Keratinocyte (primary cell): ENCODE results near the gene PHACTR1. TPM values are rescaled to one million over a fixed set of nuclear protein-coding genes. Genes with fewer than 3 reads are reported as not detected.

Experiments
- DNase-seq: peaks from one replicate; pipeline ENCODE4 v3.0.0-alpha.2; 2011; ENCODE audit warnings: low read depth, missing footprints, low spot score
- FAIRE-seq: peaks from 2 replicates; lab custom pipeline; 2011; peaks lifted over from hg19 to GRCh38; lab: Jason Lieb, UNC
- H2AFZ ChIP-seq: 2 replicates; pipeline ENCODE4 v1.6.0; 2012; ENCODE audit warnings: low read length, control low read depth, inconsistent platforms; ENCODE audit not compliant: control insufficient read depth
- H3K27ac ChIP-seq: 2 replicates; pipeline ENCODE4 v1.5.1; 2011; ENCODE audit warnings: low read length; ENCODE audit not compliant: control insufficient read depth, insufficient read depth
- H3K27me3 ChIP-seq: 3 replicates; pipeline ENCODE4 v1.6.0; 2011; ENCODE audit warnings: low read length; ENCODE audit not compliant: control insufficient read depth, insufficient read depth; ENCODE audit errors: extremely low read depth
- H3K36me3 ChIP-seq, 2 experiments: 2 replicates in 1 of 2; 3 replicates in 1 of 2; pipeline ENCODE4 v1.5.1; 2011; ENCODE audit warnings: low read length in 2 of 2, mild to moderate bottlenecking in 1 of 2; ENCODE audit not compliant: control insufficient read depth in 2 of 2, insufficient read depth in 2 of 2; ENCODE audit errors: extremely low read depth in 1 of 2
- H3K4me1 ChIP-seq: 3 replicates; pipeline ENCODE4 v1.5.1; 2011; ENCODE audit warnings: low read length; ENCODE audit not compliant: control insufficient read depth, insufficient read depth; ENCODE audit errors: extremely low read depth
- H3K4me2 ChIP-seq: 3 replicates; pipeline ENCODE4 v1.6.0; 2011; ENCODE audit warnings: low read depth, low read length; ENCODE audit not compliant: control insufficient read depth, insufficient read depth; ENCODE audit errors: extremely low read depth
- H3K4me3 ChIP-seq, 3 experiments: fragments of 200-600 bp in 1 of 3; sonication (generic) in 1 of 3; 2 replicates in 2 of 3; 3 replicates in 1 of 3; pipeline ENCODE4 v1.5.1; 2011 to 2016; ENCODE audit warnings: low read length in 3 of 3, mild to moderate bottlenecking in 3 of 3, control low read depth in 2 of 3, inconsistent platforms in 1 of 3, low read depth in 1 of 3, mixed read lengths in 1 of 3, mixed run types in 1 of 3, moderate library complexity in 1 of 3; ENCODE audit not compliant: control insufficient read depth in 2 of 3, insufficient read depth in 2 of 3; ENCODE audit errors: extremely low read depth in 1 of 3
- H3K79me2 ChIP-seq: 2 replicates; pipeline ENCODE4 v1.6.0; 2012; ENCODE audit warnings: low read length; ENCODE audit not compliant: control insufficient read depth, insufficient read depth
- H3K9ac ChIP-seq: 3 replicates; pipeline ENCODE4 v1.6.0; 2011; ENCODE audit warnings: low read length; ENCODE audit not compliant: control insufficient read depth, insufficient read depth; ENCODE audit errors: extremely low read depth
- H3K9me1 ChIP-seq: 3 replicates; pipeline ENCODE4 v1.6.0; 2011; ENCODE audit warnings: low read length; ENCODE audit not compliant: control insufficient read depth, insufficient read depth; ENCODE audit errors: extremely low read depth
- H3K9me3 ChIP-seq: 2 replicates; pipeline ENCODE4 v1.5.1; 2012; ENCODE audit warnings: low read depth, low read length; ENCODE audit not compliant: control insufficient read depth
- H4K20me1 ChIP-seq: 3 replicates; pipeline ENCODE4 v1.6.0; 2011; ENCODE audit warnings: low read length; ENCODE audit not compliant: control insufficient read depth, insufficient read depth; ENCODE audit errors: extremely low read depth
- CTCF ChIP-seq, 3 experiments: IDR thresholded peaks in 1 of 3; conservative IDR thresholded peaks in 1 of 3; optimal IDR thresholded peaks in 1 of 3; 2 replicates in 2 of 3; 3 replicates in 1 of 3; pipeline versions ENCODE3 to v1.5.1; 2011; ENCODE audit warnings: low read length in 3 of 3, mild to moderate bottlenecking in 3 of 3, moderate library complexity in 2 of 3, control low read depth in 1 of 3, inconsistent platforms in 1 of 3; ENCODE audit not compliant: insufficient read depth in 2 of 3; ENCODE audit errors: extremely low read depth in 1 of 3
- EZH2 ChIP-seq: IDR thresholded peaks from one replicate; pipeline ENCODE4 v1.6.1; 2012; ENCODE audit warnings: inconsistent platforms, mild to moderate bottlenecking, low read length, moderate library complexity
- dilution Hi-C: fragments of 300-500 bp; cut with MboI; formaldehyde crosslinking; loops from one replicate; pipeline ENCODE4 v1.7.0; 2020; ENCODE audit warnings: low sequenced_read_pairs; ENCODE audit not compliant: extremely low pct_ligation_motif_present
- polyA plus RNA-seq, 5 experiments: library from polyadenylated mRNA; depleted of rRNA in 3 of 5; stranded (reverse) in 3 of 5; stranded (forward) in 1 of 5; unstranded in 1 of 5; fragments of >200 nt; gene quantifications; 1 replicate in 1 of 5; 2 replicates in 3 of 5; 3 replicates in 1 of 5; pipeline versions ENCODE4 v1.2.1 to v1.2.3, GENCODE V29; 2011 to 2012; ENCODE audit warnings: missing spikeins in 2 of 5, low read depth in 1 of 5, low replicate concordance in 1 of 5

PHACTR1 gene
- polyA plus RNA-seq, 1 donor (not counting 4 experiments of a cell fraction or from before 2014, with no cell fraction given), result 0.22 TPM

DNA sequence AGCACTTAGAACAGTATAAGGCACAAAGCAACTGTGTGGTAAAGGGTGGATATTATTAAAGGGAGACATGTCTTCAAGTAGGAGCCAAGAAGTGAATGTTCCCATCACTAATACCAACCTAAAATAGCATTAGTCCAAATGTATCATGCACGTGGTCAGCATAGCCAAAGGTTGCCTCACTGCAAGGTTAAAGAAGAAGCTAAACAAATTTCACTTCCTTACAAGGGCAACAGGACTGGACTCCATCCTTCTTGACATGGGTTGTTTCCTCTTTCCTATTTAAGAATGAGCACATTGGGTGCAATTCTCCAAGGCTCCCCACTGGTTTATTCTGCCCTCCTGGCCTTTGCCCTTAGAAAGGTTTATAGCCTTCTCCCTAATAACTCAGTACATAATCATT is 186.7 kb downstream of the PHACTR1 start:
- Histone ChIP-seq H2AFZ (no peak overlapping the region), H3K27me3 (peaks cover under 1% of the 10 kb centered on the region), H3K9me3 (no peaks in the 10 kb centered on the region), H3K4me2 (no peak overlapping the region), H4K20me1 (no peaks in the 10 kb centered on the region), H3K4me1 (no peaks in the 10 kb centered on the region), H3K27ac (no peak overlapping the region), H3K79me2 (no peaks in the 10 kb centered on the region), H3K36me3 (no peaks in the 10 kb centered on the region), H3K9me1 (no peaks in the 10 kb centered on the region), H3K4me3 (no peak overlapping the region), H3K9ac (no peak overlapping the region)
- FAIRE-seq (no peak), DNase-seq (no peak)
- TF ChIP-seq CTCF (optimal IDR thresholded peaks at IDR 0.05 in 1 of 3, IDR thresholded peaks at IDR 0.05 in 1 of 3, conservative IDR thresholded peaks at IDR 0.05 in 1 of 3; ENCODE audit: extremely low read depth in 1 of 3, insufficient read depth in 2 of 3, low read length in 3 of 3) (no peak), EZH2 (no peak)
- dilution Hi-C loops, result no loop called here

GRCh38 chr6:12909833-12910232 is 193.3 kb downstream of the PHACTR1 start:
- no peak overlapping the region for H3K4me2 ChIP-seq
- no peak overlapping the region for H3K27ac ChIP-seq
- no peaks in the 10 kb centered on the region for H3K9me3 ChIP-seq
- no peaks in the 10 kb centered on the region for H3K79me2 ChIP-seq
- H4K20me1 ChIP-seq, result no peaks in the 10 kb centered on the region
- no peaks in the 10 kb centered on the region for H3K9me1 ChIP-seq
- H3K27me3 ChIP-seq, result peaks cover 5% of the 10 kb centered on the region
- H3K9ac ChIP-seq, result no peak overlapping the region
- FAIRE-seq, result no peak
- no peaks in the 10 kb centered on the region for H3K36me3 ChIP-seq
- TF ChIP-seq EZH2 (no peak), CTCF (optimal IDR thresholded peaks at IDR 0.05 in 1 of 3, IDR thresholded peaks at IDR 0.05 in 1 of 3, conservative IDR thresholded peaks at IDR 0.05 in 1 of 3; ENCODE audit: extremely low read depth in 1 of 3, insufficient read depth in 2 of 3, low read length in 3 of 3) (no peak)
- no peak for DNase-seq
- H3K4me1 ChIP-seq, result no peaks in the 10 kb centered on the region
- dilution Hi-C loops, result no loop called here
- H3K4me3 ChIP-seq, result no peak overlapping the region
- no peak overlapping the region for H2AFZ ChIP-seq
